ENCODE measurements around the gene MPC1L. TPM values are rescaled to one million over a fixed set of nuclear protein-coding genes. Genes with fewer than 3 reads are reported as not detected.

Gene MPC1L
- total and polyA plus RNA-seq, 4 experiments from 2014 or later = not detected

DNA sequence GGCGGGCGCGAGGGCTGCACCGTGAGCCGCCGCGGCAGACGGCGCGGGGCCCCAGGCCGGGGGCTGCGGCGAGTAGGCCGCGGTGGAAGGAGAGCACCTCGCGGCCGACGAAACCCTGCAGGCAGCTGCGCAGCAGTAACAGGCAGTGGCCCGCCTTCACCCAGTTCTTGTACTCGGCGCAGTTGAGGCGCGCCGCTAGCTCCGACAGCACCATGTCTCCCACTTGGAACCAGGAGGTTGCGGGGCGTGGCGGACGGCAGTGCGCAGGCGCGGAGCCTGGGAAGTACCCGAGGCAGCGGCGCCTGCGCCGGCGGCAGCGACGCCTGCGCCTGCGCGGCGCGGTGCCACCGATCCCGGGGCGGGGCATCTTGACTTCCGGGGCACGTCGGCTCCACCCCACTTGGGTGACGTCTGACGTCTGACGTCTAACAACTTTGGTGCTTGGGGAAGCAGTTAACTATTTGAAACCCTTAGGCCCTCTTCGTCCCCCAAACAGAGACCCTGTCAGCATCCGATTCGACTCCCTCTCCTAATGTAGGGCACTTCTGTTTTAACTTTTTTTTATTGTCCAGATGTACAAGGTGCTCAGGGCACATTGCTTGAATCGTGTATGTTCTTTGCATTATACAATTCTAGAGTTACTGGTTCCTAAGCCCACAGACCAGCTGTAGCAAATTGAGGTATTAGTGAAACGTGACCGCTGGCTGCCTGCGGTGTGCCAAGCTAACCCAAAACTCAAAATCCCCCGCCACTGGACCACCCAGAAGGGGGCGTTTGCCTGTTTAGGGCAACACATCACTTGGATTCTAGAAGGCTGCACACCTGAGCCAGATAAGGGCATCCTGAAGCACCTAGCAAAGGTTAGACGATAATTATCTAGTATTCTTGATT is 24.3 kb downstream of the MPC1L start, which contains the start of gene CXorf38:
CXorf38 (minus strand) TSS at position 255 of the 891 bp plus-strand sequence; CDS start at position 214, 41 bp downstream.
- no peaks in the 10 kb centered on the region for H3K36me3 ChIP-seq (ENCODE audit: insufficient read depth, low read length)
- H3K27ac ChIP-seq (ENCODE audit: low read depth, low read length) = peak within 1 kb of the TSS; percentile 84
- H3K9me3 Mint-ChIP-seq = peaks cover 0 to 2% (median 0%) of the 10 kb centered on the region in 8 donors
- H3K27me3 ChIP-seq (ENCODE audit: insufficient read depth, low read length) = no peaks in the 10 kb centered on the region
- ChIA-PET POLR2A (ENCODE audit: partially characterized antibody) (interaction anchor here (1.0 to 3.0 kb wide), 4 partner anchors 9 to 438 kb away, joined by 3 to 9 read pairs (median 3); partner anchors contain the start of genes ATP6AP2, MED14 and USP9X), CTCF (ENCODE audit: partially characterized antibody) (interaction anchor here (1.0 to 1.5 kb wide), 4 partner anchors 103 to 147 kb away, joined by 3 to 5 read pairs (median 3); no protein-coding TSS in a partner anchor)
- no peaks in the 10 kb centered on the region for H3K27me3 Mint-ChIP-seq
- DNase-seq = peak; percentile 92 to 98 (median 96)
- no peaks in the 10 kb centered on the region for H3K9me3 ChIP-seq (ENCODE audit: control insufficient read depth in 1 of 2, low read length in 2 of 2)
- H3K4me1 ChIP-seq (ENCODE audit: insufficient read depth, low read length) = peaks cover 34% of the 10 kb centered on the region
- H3K4me3 Mint-ChIP-seq = peak within 1 kb of the TSS; percentile 92 to 99 (median 97)
- peaks cover 10 to 24% of the 10 kb centered on the region in 2 donors for H3K36me3 Mint-ChIP-seq
- peak within 1 kb of the TSS; percentile 93 to 99 (median 98) for H3K27ac Mint-ChIP-seq
- intact Hi-C loops (cut with micrococcal nuclease) = loop anchor here (1.0 to 5.0 kb wide), 6 partner anchors 67 to 1275 kb away; partner anchors contain the start of genes ATP6AP2, CASK, DDX3X and MED14
- H3K4me3 ChIP-seq (ENCODE audit: low read length in 2 of 2) = peak within 1 kb of the TSS; percentile 57 to 66
- H3K4me1 Mint-ChIP-seq = peaks cover 18 to 55% (median 29%) of the 10 kb centered on the region in 4 donors

DNA sequence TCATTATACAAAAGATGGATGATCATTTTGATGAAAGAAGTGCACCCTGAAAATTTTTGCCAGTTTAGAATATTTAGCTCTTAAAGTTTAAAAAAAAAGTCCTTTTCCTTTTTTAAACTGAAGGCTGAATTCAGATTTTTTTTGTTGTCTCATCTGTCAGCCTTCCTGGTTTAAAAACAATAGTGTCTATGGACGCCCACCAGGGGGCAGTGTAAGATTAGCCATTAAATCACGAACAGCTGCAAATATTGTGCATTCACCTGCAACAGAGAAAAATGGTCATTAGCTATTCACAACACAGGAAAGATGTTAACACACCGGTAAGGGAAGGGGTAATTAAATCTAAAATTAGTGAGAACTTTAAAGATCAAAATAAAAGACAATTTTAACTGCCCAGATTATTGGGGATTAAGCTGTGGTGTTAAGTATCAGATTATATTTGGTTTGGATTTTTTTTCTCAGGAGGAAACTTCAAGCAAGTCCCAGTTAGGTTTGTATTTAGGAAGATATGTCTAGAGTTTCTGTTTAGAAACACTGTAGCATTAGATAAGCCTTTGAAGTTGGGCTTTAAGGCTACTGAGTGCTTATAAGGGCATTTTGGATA is 28.5 kb downstream of the MPC1L start:
- H3K27me3 Mint-ChIP-seq = no peaks in the 10 kb centered on the region
- Histone ChIP-seq H3K4me3 (ENCODE audit: low read length in 2 of 2) (no peak overlapping the region), H3K27ac (ENCODE audit: low read depth, low read length) (no peak overlapping the region), H3K9me3 (ENCODE audit: control insufficient read depth in 1 of 2, low read length in 2 of 2) (no peaks in the 10 kb centered on the region), H3K27me3 (ENCODE audit: insufficient read depth, low read length) (no peaks in the 10 kb centered on the region), H3K4me1 (ENCODE audit: insufficient read depth, low read length) (peaks cover 5% of the 10 kb centered on the region), H3K36me3 (ENCODE audit: insufficient read depth, low read length) (peaks cover 4% of the 10 kb centered on the region)
- peaks cover 11 to 26% of the 10 kb centered on the region in 2 donors for H3K36me3 Mint-ChIP-seq
- intact Hi-C loops (cut with micrococcal nuclease) = loop anchor here (1.0 to 5.0 kb wide), 5 partner anchors 84 to 602 kb away; partner anchors contain the start of gene MED14
- H3K9me3 Mint-ChIP-seq = peaks cover 0 to 2% (median 0%) of the 10 kb centered on the region in 8 donors
- POLR2A ChIA-PET (ENCODE audit: partially characterized antibody) = interaction anchor here (0.6 to 3.2 kb wide), 5 partner anchors 13 to 463 kb away, joined by 3 to 16 read pairs (median 3); partner anchors contain the start of genes ATP6AP2, MED14 and USP9X
- peak overlapping the region in 5 of 7 donors; percentile 4 to 53 (median 5) for H3K27ac Mint-ChIP-seq
- DNase-seq = peak; percentile 66 to 78 (median 78)
- H3K4me1 Mint-ChIP-seq = peaks cover 2 to 20% (median 4%) of the 10 kb centered on the region in 4 donors
- no peak overlapping the region for H3K4me3 Mint-ChIP-seq
- CTCF ChIA-PET (ENCODE audit: partially characterized antibody) = interaction anchor here (0.7 to 4.7 kb wide), 23 partner anchors 9 to 603 kb away, joined by 3 to 88 read pairs (median 5); partner anchors contain the start of genes MED14 and USP9X

DNA sequence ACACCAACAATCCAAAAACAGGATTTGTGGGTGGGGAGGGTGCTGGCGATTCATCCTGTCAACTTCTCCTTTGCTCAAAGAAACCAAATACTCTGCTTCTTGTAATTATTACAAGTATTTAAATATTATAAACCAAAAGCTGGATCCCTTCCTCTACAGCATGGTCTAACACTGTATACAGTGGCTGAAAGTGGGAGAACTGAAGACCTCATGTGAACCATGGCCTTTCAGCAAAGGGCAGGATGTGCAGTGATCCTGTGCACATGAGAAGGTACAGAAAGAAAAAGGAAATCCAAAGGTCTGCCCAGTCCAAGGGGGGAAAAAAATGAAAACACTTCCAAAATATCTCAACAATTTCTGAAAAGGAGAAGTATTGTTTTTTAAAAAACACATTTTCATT is 29.4 kb downstream of the MPC1L start:
- Histone ChIP-seq H3K4me3 (ENCODE audit: low read length in 2 of 2) (no peak overlapping the region), H3K27me3 (ENCODE audit: insufficient read depth, low read length) (no peaks in the 10 kb centered on the region), H3K27ac (ENCODE audit: low read depth, low read length) (no peak overlapping the region), H3K9me3 (ENCODE audit: control insufficient read depth in 1 of 2, low read length in 2 of 2) (no peaks in the 10 kb centered on the region), H3K4me1 (ENCODE audit: insufficient read depth, low read length) (peaks cover 5% of the 10 kb centered on the region), H3K36me3 (ENCODE audit: insufficient read depth, low read length) (peaks cover 4% of the 10 kb centered on the region)
- intact Hi-C loops (cut with micrococcal nuclease) = loop anchor here (5.0 kb wide), 2 partner anchors 225 to 465 kb away; no protein-coding TSS in a partner anchor
- Mint-ChIP-seq H3K4me3 (no peak overlapping the region), H3K9me3 (peaks cover 0 to under 1% (median 0%) of the 10 kb centered on the region in 8 donors), H3K36me3 (peaks cover 17 to 30% of the 10 kb centered on the region in 2 donors), H3K27me3 (no peaks in the 10 kb centered on the region), H3K27ac (peak overlapping the region in 2 of 7 donors; percentile 42 to 47), H3K4me1 (peaks cover 0 to 16% (median 3%) of the 10 kb centered on the region in 4 donors)
- ChIA-PET POLR2A (ENCODE audit: partially characterized antibody) (no interaction called here), CTCF (ENCODE audit: partially characterized antibody) (interaction anchor here (0.5 to 4.7 kb wide), 9 partner anchors 11 to 433 kb away, joined by 3 to 88 read pairs (median 5); partner anchors contain the start of genes MED14 and USP9X)
- no peak for DNase-seq

DNA sequence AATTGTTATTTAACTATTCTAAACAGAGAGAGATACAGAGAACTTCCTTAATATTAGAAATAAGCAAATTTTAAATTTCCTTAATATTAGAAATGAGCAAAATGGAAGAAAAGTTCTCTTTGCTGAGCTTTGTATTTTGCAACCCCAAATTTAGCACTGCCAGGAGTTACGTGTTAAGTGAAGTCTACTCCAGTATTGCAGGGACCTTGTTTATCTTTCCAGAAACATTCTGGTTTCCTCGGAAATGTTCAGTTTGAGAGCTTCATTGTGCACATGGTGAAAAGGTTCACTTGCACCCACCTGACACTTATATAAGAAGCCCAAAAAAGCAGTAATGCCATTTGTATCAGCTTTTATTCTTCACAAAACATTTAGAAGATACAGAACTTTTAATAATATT is 30.3 kb downstream of the MPC1L start:
- H3K4me3 ChIP-seq (ENCODE audit: low read length in 2 of 2) = no peak overlapping the region
- H3K36me3 Mint-ChIP-seq = peaks cover 17 to 30% of the 10 kb centered on the region in 2 donors
- no peak overlapping the region for H3K27ac ChIP-seq (ENCODE audit: low read depth, low read length)
- ChIA-PET CTCF (ENCODE audit: partially characterized antibody) (interaction anchor here (1.1 to 4.7 kb wide), 3 partner anchors 10 to 141 kb away, joined by 3 to 88 read pairs (median 26); no protein-coding TSS in a partner anchor), POLR2A (ENCODE audit: partially characterized antibody) (no interaction called here)
- H3K27ac Mint-ChIP-seq = peak overlapping the region in 2 of 7 donors; percentile 17 to 41
- no peaks in the 10 kb centered on the region for H3K9me3 Mint-ChIP-seq
- H3K4me3 Mint-ChIP-seq = no peak overlapping the region
- H3K36me3 ChIP-seq (ENCODE audit: insufficient read depth, low read length) = peaks cover 4% of the 10 kb centered on the region
- DNase-seq = no peak
- no peaks in the 10 kb centered on the region for H3K9me3 ChIP-seq (ENCODE audit: control insufficient read depth in 1 of 2, low read length in 2 of 2)
- H3K4me1 ChIP-seq (ENCODE audit: insufficient read depth, low read length) = no peaks in the 10 kb centered on the region
- no peaks in the 10 kb centered on the region for H3K27me3 ChIP-seq (ENCODE audit: insufficient read depth, low read length)
- intact Hi-C loops (cut with micrococcal nuclease) = loop anchor here (5.0 kb wide), 2 partner anchors 224 to 464 kb away; no protein-coding TSS in a partner anchor
- no peaks in the 10 kb centered on the region for H3K27me3 Mint-ChIP-seq
- peaks cover 0 to 7% (median 2%) of the 10 kb centered on the region in 4 donors for H3K4me1 Mint-ChIP-seq

DNA sequence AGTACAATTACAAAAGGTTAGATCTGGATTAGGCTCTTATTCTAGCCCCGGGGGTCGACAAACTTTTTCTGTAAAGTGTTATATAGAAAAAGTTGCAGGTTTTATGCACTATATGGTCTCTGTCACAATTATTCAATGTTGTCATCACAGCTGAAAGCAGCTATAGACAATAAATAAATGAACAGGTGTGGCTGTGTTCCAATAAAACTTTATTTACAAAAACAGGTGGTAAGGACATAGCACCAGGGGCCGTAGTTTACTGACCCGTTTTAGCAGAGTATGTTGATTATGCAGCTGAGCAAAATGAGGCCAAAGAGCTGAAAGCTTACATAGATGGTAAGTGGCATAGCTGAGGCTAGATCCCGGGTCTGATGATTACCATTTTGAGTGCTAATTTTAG is 37.2 kb downstream of the MPC1L start:
- Mint-ChIP-seq H3K27me3 (no peaks in the 10 kb centered on the region), H3K4me1 (peaks cover 2 to 12% (median 5%) of the 10 kb centered on the region in 4 donors), H3K4me3 (no peak overlapping the region), H3K36me3 (peaks cover 40% of the 10 kb centered on the region in 2 donors), H3K27ac (no peak overlapping the region), H3K9me3 (no peaks in the 10 kb centered on the region)
- no peak overlapping the region for H3K4me3 ChIP-seq (ENCODE audit: low read length in 2 of 2)
- H3K9me3 ChIP-seq (ENCODE audit: control insufficient read depth in 1 of 2, low read length in 2 of 2) = no peaks in the 10 kb centered on the region
- no peaks in the 10 kb centered on the region for H3K27me3 ChIP-seq (ENCODE audit: insufficient read depth, low read length)
- no peak overlapping the region for H3K27ac ChIP-seq (ENCODE audit: low read depth, low read length)
- intact Hi-C loops (cut with micrococcal nuclease) = no loop called here
- H3K4me1 ChIP-seq (ENCODE audit: insufficient read depth, low read length) = peaks cover 11% of the 10 kb centered on the region
- POLR2A ChIA-PET (ENCODE audit: partially characterized antibody) = no interaction called here
- peaks cover 18% of the 10 kb centered on the region for H3K36me3 ChIP-seq (ENCODE audit: insufficient read depth, low read length)
- DNase-seq = no peak
- CTCF ChIA-PET (ENCODE audit: partially characterized antibody) = no interaction called here

DNA sequence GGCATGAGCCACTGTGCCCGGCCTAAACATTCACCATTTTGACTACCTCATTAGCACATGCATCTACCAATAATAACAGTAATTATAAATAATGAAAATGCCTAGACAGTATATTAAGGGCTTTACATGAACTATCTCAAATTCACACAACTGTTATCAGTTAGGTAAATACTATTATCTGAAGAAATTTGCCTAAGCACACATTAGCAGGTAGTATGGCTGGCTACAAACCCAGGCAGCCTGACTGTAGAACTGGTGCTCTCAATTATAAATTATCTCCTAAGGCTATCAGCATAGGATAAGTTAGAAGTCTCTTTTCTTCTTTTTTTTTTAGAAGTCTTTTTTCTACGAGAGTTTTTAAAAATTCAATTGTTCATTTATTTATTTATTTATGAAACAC is 38.3 kb downstream of the MPC1L start:
- Histone ChIP-seq H3K9me3 (ENCODE audit: control insufficient read depth in 1 of 2, low read length in 2 of 2) (no peaks in the 10 kb centered on the region), H3K36me3 (ENCODE audit: insufficient read depth, low read length) (peaks cover 18% of the 10 kb centered on the region), H3K27me3 (ENCODE audit: insufficient read depth, low read length) (no peaks in the 10 kb centered on the region), H3K4me1 (ENCODE audit: insufficient read depth, low read length) (peaks cover 11% of the 10 kb centered on the region), H3K4me3 (ENCODE audit: low read length in 2 of 2) (no peak overlapping the region), H3K27ac (ENCODE audit: low read depth, low read length) (no peak overlapping the region)
- Mint-ChIP-seq H3K4me1 (peaks cover 2 to 12% (median 5%) of the 10 kb centered on the region in 4 donors), H3K4me3 (no peak overlapping the region), H3K9me3 (no peaks in the 10 kb centered on the region), H3K27me3 (no peaks in the 10 kb centered on the region), H3K27ac (no peak overlapping the region), H3K36me3 (peaks cover 44 to 49% of the 10 kb centered on the region in 2 donors)
- DNase-seq = no peak
- intact Hi-C loops (cut with micrococcal nuclease) = no loop called here
- ChIA-PET POLR2A (ENCODE audit: partially characterized antibody) (no interaction called here), CTCF (ENCODE audit: partially characterized antibody) (interaction anchor here (1.6 to 1.8 kb wide), 2 partner anchors 10 to 133 kb away, joined by 5 read pairs; no protein-coding TSS in a partner anchor)
